VCaP (cell line): ENCODE measurements around the gene HMG20A.

Experiments
- H3K27ac ChIP-seq: fragments of 450-650 bp; 2 replicates; pipeline ENCODE4 v1.5.1; 2017
- CTCF ChIP-seq: fragments of 450-650 bp; conservative IDR thresholded peaks from 2 replicates; pipeline ENCODE4 v1.5.1; 2017; ENCODE audit warnings: mild to moderate bottlenecking, moderate library complexity

HMG20A gene

GRCh38 chr15:77508541-77509243, 88.0 kb downstream of the HMG20A start:
- no peak overlapping the region for H3K27ac ChIP-seq
- no peak for TF ChIP-seq CTCF

GRCh38 chr15:77510066-77511057, 89.7 kb downstream of the HMG20A start:
- H3K27ac ChIP-seq: no peak overlapping the region
- TF ChIP-seq CTCF: no peak

- H3K27ac ChIP-seq: no peak overlapping the region
- TF ChIP-seq CTCF: no peak
These were observed 91.2 kb downstream of the HMG20A start for GRCh38 chr15:77511869-77512268.

- TF ChIP-seq CTCF: no peak
- H3K27ac ChIP-seq: no peak overlapping the region
These were observed 92.5 kb downstream of the HMG20A start for GRCh38 chr15:77513226-77513625.

GRCh38 chr15:77514641-77515402, 94.1 kb downstream of the HMG20A start:
- no peak overlapping the region for H3K27ac ChIP-seq
- no peak for TF ChIP-seq CTCF

- no peak for TF ChIP-seq CTCF
- no peak overlapping the region for H3K27ac ChIP-seq
These were observed 94.9 kb downstream of the HMG20A start for GRCh38 chr15:77515613-77516012.

- no peak overlapping the region for H3K27ac ChIP-seq
- no peak for TF ChIP-seq CTCF
These were observed 95.4 kb downstream of the HMG20A start for GRCh38 chr15:77516076-77516475.
